Brain microvascular endothelial cell (primary cell): ENCODE measurements around the gene P3H4.
A peak's percentile ranks its signal among the peaks of the same experiment; 100 is the strongest.

ENCODE experiments used
- DNase-seq: peaks from one replicate; pipeline ENCODE4 v3.0.0-alpha.2; 2020
- H3K27ac ChIP-seq: fragments of 250-450 bp; sonication (Bioruptor Pico); 2 replicates; pipeline ENCODE4 v1.5.1; 2020; ENCODE audit warnings: mild to moderate bottlenecking, moderate library complexity
- H3K27me3 ChIP-seq: fragments of 250-450 bp; sonication (Bioruptor Pico); replicated peaks from 2 replicates; pipeline ENCODE4 v1.5.1; 2020; ENCODE audit warnings: mild to moderate bottlenecking
- H3K36me3 ChIP-seq: fragments of 250-450 bp; sonication (Bioruptor Pico); replicated peaks from 2 replicates; pipeline ENCODE4 v1.5.1; 2020; ENCODE audit warnings: mild to moderate bottlenecking
- H3K4me3 ChIP-seq: 2 replicates; pipeline ENCODE4 v1.5.1; 2011; ENCODE audit warnings: low read depth, mild to moderate bottlenecking, control low read depth, low read length, moderate library complexity
- CTCF ChIP-seq: IDR thresholded peaks from 2 replicates; pipeline ENCODE4 v1.5.1; 2011; ENCODE audit warnings: low read depth, mild to moderate bottlenecking, moderate library complexity, low read length, control low read depth, inconsistent platforms; ENCODE audit errors: missing control alignments
- in situ Hi-C: cut with HindIII; loops from 2 replicates; pipeline ENCODE4 v1.10.0; 2017; ENCODE audit warnings: low sequenced_read_pairs, low pct_ligation_motif_present

The P3H4 gene

GRCh38 chr17:41821776-41822175 lies 10.0 kb upstream of the P3H4 start:
- H3K4me3 ChIP-seq, result no peak overlapping the region
- H3K27me3 ChIP-seq, result no peaks in the 10 kb centered on the region
- no peak overlapping the region for H3K27ac ChIP-seq
- in situ Hi-C loops, result no loop called here
- peaks cover 57% of the 10 kb centered on the region for H3K36me3 ChIP-seq
- DNase-seq, result no peak
- no peak for TF ChIP-seq CTCF

GRCh38 chr17:41818024-41818423 lies 6.3 kb upstream of the P3H4 start:
- no peak for TF ChIP-seq CTCF
- Histone ChIP-seq H3K36me3 (peaks cover 53% of the 10 kb centered on the region), H3K4me3 (no peak overlapping the region), H3K27me3 (no peaks in the 10 kb centered on the region), H3K27ac (no peak overlapping the region)
- in situ Hi-C loops, result no loop called here
- DNase-seq, result no peak

DNA sequence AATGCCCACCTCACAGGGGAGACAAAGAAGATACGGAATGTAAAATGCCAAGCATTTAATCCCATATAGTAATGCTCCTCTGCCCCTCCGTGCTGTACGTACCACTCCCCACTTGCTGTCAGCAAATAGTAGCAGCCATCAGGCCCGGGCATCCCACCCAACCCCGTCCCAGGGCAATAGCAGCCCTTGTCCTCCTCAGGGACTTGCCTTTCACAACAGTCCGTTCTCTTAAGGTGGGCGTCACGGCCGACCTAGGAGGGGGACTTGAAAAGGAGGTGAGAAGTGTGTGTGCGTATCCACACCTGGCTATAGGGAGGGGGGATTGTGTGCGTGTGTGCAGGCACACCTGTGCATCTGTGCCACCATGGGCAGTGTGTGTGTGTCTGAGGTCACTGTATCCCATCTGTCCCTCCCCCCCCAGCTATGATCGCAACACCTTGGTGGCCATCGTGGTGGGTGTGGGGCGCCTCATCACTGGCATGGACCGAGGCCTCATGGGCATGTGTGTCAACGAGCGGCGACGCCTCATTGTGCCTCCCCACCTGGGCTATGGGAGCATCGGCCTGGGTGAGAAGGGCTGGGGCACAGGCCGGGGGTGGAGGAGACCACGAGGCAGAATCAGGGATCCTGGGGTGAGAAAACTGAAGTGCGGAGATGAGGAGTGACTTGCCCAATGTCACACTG lies 5.0 kb upstream of the P3H4 start:
- DNase-seq, result no peak
- in situ Hi-C loops, result no loop called here
- Histone ChIP-seq H3K27me3 (no peaks in the 10 kb centered on the region), H3K4me3 (no peak overlapping the region), H3K36me3 (peaks cover 43% of the 10 kb centered on the region), H3K27ac (no peak overlapping the region)
- no peak for TF ChIP-seq CTCF

DNA sequence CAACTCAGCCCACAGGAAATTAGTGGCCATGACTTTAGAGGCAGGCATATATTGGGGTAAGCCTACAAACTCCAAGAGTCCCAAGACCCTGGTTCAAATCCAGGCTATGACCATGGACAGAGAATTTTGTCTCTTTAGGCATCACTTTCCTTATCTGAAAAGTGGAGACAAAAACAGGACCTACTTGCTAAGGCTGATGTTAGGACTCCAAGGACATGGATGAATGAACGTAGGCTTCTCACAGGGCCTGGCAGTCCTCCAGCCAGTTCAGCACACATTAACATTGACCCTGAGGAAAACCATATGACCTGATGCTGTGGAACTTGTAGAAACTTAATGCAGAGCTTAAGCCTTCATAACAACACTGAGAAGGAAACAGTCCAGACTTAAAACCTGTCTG lies 2.4 kb upstream of the P3H4 start:
- no peaks in the 10 kb centered on the region for H3K27me3 ChIP-seq
- in situ Hi-C loops, result no loop called here
- H3K4me3 ChIP-seq, result peak overlapping the region; percentile 85
- peaks cover 19% of the 10 kb centered on the region for H3K36me3 ChIP-seq
- H3K27ac ChIP-seq, result peak overlapping the region; percentile 63
- TF ChIP-seq CTCF, result no peak
- no peak for DNase-seq

- TF ChIP-seq CTCF, result no peak
- H3K4me3 ChIP-seq, result peak overlapping the region; percentile 85
- H3K27ac ChIP-seq, result peak overlapping the region; percentile 63
- H3K27me3 ChIP-seq, result no peaks in the 10 kb centered on the region
- in situ Hi-C loops, result no loop called here
- peaks cover 16% of the 10 kb centered on the region for H3K36me3 ChIP-seq
- DNase-seq, result no peak
These were observed 2.0 kb upstream of the P3H4 start for GRCh38 chr17:41813699-41814124.

DNA sequence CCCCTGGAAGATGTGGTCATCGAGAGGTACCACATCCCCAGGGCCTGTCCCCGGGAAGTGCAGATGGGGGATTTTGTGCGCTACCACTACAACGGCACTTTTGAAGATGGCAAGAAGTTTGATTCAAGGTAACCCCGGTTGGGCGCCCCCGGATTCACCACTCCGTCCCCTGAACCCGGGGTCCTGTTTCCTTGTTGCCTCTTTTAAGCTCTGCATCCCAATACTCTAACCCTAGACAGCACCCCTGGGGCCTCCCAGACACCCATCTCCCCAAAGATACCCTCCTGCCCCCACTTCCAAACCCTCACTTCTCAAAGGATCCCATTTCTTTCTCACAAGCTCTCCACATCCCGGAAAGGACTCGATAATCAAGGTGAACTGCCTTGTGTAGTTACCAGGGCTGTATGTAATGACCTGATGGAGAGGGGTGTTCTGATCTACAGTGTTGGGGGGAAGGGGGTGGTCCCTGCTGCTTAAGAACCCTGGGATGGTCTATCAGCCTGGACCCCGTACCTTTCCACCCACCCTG lies 1.5 kb upstream of the P3H4 start:
- TF ChIP-seq CTCF, result no peak
- in situ Hi-C loops, result no loop called here
- Histone ChIP-seq H3K27ac (peak overlapping the region; percentile 63), H3K4me3 (peak overlapping the region; percentile 85), H3K36me3 (peaks cover 12% of the 10 kb centered on the region), H3K27me3 (no peaks in the 10 kb centered on the region)
- DNase-seq, result no peak
